Fibroblast of the aortic adventitia (primary cell): ENCODE results near the gene RPS15A. TPM values are rescaled to one million over a fixed set of nuclear protein-coding genes. Genes with fewer than 3 reads are reported as not detected.
"Not testable (repeated sequence)": the region's sequence is repeated elsewhere in the genome, so short reads cannot be mapped to it uniquely, and the experiment has no call there.

Experiments
- DNase-seq: peaks from one replicate; pipeline ENCODE4 v3.0.0-alpha.2; 2010; ENCODE audit warnings: low read depth
- H3K4me3 ChIP-seq: 2 replicates; pipeline ENCODE4 v1.5.1; 2011; ENCODE audit warnings: low read depth, mild to moderate bottlenecking, control low read depth, low read length, moderate library complexity
- total RNA-seq: library from RNA; depleted of rRNA; stranded (reverse); fragments of >200 nt; gene quantifications from 2 replicates; pipeline ENCODE4 v1.2.3, GENCODE V29; 2012; ENCODE audit warnings: low replicate concordance
- TF ChIP-seq, protein P1 (sequence below): IDR thresholded peaks from 2 replicates; pipeline ENCODE4 v1.5.1; 2011; ENCODE audit warnings: mild to moderate bottlenecking, low read length, control low read depth, inconsistent platforms; ENCODE audit not compliant: insufficient read depth

Gene RPS15A
- total RNA-seq, 1 donor: 2,964 TPM

DNA sequence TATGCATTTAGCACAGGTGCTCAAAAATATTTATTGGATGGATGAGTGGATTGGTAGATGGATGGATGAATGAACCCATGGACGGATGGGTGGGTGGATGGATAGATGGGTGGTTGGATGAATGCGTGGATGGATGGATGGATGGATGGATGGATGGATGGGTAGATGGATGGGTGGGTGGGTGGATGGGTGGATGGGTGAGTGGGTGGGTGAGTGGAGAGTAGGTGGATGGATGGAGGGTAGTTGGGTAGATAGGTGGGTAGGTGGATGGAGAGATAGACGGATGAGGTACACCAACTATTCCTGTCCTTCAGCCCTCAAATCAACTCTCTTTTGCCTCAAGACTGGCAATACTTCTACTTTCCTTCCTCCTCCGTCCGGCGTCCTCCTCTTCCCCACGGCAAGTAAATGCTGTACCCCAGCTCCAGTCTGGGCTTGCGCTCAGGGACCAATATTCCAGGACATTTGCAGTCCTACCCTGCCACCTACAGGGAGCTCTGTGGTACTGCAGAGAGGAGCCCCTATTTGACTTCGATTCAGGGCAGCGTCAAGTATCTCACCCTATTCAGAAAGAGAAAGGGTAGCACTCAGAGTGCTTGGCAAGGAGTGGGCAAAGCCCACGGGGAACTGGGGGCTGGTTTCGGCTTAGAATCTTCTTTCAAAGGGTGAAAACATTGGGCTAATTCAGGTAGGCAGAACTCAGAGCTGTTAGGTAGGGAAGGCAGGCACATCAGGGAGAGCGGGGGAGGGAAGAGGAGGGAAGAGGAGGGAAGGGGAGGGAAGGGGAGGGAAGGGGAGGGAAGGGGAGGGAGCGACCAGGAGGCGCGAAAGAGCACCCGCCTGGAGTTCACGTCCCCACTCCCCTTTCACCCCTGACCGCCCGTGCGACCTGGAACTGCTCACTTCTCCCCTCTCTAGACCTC lies 30.3 kb downstream of the RPS15A start:
- TF ChIP-seq, protein P1, sequence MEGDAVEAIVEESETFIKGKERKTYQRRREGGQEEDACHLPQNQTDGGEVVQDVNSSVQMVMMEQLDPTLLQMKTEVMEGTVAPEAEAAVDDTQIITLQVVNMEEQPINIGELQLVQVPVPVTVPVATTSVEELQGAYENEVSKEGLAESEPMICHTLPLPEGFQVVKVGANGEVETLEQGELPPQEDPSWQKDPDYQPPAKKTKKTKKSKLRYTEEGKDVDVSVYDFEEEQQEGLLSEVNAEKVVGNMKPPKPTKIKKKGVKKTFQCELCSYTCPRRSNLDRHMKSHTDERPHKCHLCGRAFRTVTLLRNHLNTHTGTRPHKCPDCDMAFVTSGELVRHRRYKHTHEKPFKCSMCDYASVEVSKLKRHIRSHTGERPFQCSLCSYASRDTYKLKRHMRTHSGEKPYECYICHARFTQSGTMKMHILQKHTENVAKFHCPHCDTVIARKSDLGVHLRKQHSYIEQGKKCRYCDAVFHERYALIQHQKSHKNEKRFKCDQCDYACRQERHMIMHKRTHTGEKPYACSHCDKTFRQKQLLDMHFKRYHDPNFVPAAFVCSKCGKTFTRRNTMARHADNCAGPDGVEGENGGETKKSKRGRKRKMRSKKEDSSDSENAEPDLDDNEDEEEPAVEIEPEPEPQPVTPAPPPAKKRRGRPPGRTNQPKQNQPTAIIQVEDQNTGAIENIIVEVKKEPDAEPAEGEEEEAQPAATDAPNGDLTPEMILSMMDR: peak; percentile 42
- peak; percentile 5 for DNase-seq
- not testable (repeated sequence) for H3K4me3 ChIP-seq

DNA sequence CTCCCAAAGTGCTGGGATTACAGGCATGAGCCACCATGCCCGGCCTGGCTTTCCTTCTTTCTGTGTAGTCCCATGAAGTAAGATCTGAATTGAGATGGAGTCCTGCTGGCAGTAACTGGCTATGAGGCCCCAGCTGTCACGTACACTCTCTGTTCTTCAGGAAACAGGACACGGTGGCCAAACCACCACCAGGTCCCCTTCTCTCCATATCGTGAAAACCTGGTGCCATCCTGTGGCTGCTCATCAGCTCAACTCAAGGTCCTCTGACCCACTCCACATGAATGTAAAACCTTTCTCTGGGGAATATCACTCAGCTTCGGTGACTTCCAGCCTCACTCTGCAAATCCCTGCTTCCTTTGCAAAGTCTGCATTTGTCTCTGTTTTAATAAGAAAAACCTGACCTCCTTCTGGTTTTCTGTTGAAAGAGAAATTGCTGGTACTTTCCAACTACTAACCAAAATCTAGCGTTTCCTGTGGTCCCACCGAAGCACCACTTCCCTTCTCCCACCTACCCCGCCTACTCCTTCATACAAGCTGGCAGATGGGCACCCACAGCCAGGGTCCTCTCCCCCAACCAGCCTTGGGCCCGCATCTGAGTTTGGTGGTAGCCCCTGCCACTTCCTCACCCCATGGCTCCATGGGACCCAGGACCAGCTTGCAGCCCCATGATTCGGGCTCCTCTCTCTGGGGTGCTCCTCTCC lies 32.0 kb downstream of the RPS15A start:
- H3K4me3 ChIP-seq, DNase-seq: not testable (repeated sequence)

DNA sequence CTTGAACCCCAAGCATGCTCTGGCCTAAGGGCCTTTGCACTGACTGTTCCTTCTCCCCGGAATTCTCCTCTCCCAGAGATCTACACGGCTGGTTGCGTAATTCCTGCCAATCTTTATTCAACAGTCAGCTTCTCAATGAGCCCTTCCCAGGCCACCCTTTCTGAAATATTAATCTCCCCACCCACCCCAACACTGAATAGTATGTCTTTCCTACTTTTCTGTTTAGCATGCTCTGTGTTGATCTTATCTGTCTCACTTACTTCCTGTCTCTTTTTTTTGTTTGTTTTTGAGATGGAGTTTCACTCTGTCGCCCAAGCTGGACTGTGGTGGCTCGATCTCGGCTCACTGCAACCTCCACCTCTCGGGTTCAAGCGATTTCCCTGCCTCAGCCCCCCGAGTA lies 33.5 kb downstream of the RPS15A start:
- not testable (repeated sequence) for DNase-seq, H3K4me3 ChIP-seq

DNA sequence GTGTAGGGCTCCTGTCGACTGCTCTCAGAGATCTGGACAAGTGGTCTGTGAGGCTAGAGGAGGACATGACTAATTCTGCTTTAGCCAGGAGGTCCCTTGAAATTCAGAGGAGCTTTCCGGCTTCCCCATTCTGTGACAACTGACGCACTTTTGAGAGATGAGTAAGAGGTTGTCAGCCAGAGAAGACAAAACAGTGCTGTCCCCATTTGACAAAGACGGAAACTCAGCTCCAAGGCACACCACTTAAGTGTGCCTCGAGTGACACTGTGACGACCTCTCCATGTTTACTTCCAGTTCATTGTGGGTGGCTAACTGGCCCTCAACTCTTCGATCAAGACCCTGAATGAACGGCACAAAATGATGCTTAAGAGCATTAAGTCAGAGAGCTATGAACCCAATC lies 47.3 kb downstream of the RPS15A start:
- H3K4me3 ChIP-seq, DNase-seq: not testable (repeated sequence)

DNA sequence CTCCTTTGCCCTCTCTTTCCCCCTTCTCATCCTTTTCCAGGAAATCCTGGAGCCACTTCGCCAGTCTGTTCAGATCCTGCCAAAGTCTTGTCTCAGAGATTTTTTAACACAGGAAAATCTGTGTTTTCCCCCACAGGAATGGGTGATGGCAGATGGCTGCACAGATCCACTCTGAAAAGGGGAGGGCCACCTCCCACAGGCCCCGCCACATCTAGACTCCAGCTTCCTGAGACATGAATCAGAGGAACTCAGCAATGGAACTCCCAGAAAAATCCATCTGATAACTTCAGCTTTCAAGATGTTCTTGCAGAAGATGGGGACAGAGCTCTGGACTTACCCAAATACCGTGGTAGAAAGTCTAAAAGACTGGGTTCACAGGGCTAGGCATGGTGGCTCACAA lies 50.1 kb downstream of the RPS15A start:
- DNase-seq, H3K4me3 ChIP-seq: not testable (repeated sequence)

DNA sequence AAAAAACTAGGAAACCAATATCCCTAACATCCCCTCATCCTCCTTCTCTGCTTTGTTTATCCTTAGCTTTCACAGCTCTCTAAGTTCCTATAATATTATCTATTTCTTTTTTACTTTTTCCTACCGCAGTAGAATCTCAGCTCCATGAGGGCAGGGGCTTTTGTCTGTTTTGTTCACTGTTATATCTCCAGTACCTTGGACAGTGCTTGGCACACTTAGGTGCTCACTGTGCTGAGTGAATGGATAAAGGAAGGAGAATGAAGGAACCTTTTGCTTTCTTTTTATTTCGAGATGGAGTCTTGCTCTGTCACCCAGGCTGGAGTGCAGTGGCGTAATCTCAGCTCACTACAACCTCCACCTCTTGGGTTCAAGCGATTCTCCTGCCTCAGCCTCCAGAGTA lies 51.4 kb downstream of the RPS15A start:
- not testable (repeated sequence) for DNase-seq, H3K4me3 ChIP-seq

DNA sequence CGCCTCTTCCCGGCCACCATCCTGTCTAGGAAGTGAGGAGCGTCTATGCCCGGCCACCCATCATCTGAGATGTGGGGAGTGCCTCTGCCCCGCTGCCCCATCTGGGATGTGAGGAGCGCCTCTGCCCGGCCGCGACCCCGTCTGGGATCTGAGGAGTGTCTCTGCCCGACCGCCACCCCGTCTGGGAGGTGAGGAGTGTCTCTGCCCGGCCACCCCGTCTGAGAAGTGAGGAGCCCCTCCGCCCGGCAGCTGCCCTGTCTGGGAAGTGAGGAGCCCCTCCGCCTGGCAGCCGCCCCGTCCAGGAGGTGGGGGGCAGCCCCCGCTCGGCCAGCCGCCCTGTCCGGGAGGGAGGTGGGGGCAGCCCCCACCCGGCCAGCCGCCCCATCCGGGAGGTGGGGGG lies 55.9 kb downstream of the RPS15A start:
- not testable (repeated sequence) for H3K4me3 ChIP-seq, DNase-seq

Other genes starting within 250 kb of the RPS15A start
- 30.3 and 87.0 TPM in 2 replicates for gene NOMO2, start 228.2 kb downstream of the RPS15A start, total RNA-seq
- gene ARL6IP1, start 11.2 kb upstream of the RPS15A start, total RNA-seq: 202 and 240 TPM in 2 replicates
- 50.0 and 77.7 TPM in 2 replicates for gene SMG1, start 136.1 kb upstream of the RPS15A start, total RNA-seq
- 0.41 and 1.5 TPM in 2 replicates for gene TMC7, start 193.6 kb upstream of the RPS15A start, total RNA-seq